Uterus (tissue), 4 donors: ENCODE results near the gene PDXP. TPM values are rescaled to one million over a fixed set of nuclear protein-coding genes. Genes with fewer than 3 reads are reported as not detected.
"Not testable (repeated sequence)": the region's sequence is repeated elsewhere in the genome, so short reads cannot be mapped to it uniquely, and the experiment has no call there.

Experiments used
- DNase-seq, 2 donors: peaks; one replicate each; pipeline ENCODE4 v3.0.0-alpha.2; 2019 to 2020
- H3K27ac ChIP-seq, 2 donors: fragments of 200-600 bp; sonication (generic); 1 replicate in 1 of 2; 2 replicates in 1 of 2; pipeline ENCODE4 v1.5.1; 2016 to 2018
- H3K27me3 ChIP-seq, 2 donors: fragments of 200-600 bp; sonication (generic); one replicate each; pipeline ENCODE4 v1.5.1; 2018 to 2019; ENCODE audit warnings: control low read depth in 1 of 2
- H3K36me3 ChIP-seq, 2 donors: fragments of 200-600 bp; sonication (generic); one replicate each; pipeline ENCODE4 v1.5.1; 2019; ENCODE audit warnings: control low read depth in 1 of 2
- H3K4me1 ChIP-seq, 2 donors: fragments of 200-600 bp; sonication (generic); one replicate each; pipeline ENCODE4 v1.5.1; 2018 to 2019; ENCODE audit warnings: control low read depth in 1 of 2
- H3K4me3 ChIP-seq, 2 donors: fragments of 200-600 bp; sonication (generic); 1 replicate in 1 of 2; 2 replicates in 1 of 2; pipeline ENCODE4 v1.5.1; 2018 to 2019; ENCODE audit warnings: mild to moderate bottlenecking in 1 of 2
- H3K9me3 ChIP-seq, 2 donors: fragments of 200-600 bp; sonication (generic); one replicate each; pipeline ENCODE4 v1.5.1; 2019; ENCODE audit warnings: control low read depth in 1 of 2
- POLR2A ChIP-seq, 2 donors: fragments of 450-650 bp; IDR thresholded peaks; one replicate each; pipeline ENCODE4 v1.6.1; 2016; ENCODE audit warnings: antibody characterized with exemption in 2 of 2, mild to moderate bottlenecking in 1 of 2, moderate library complexity in 1 of 2
- intact Hi-C: fragments of 100-400 bp; cut with DNase I; formaldehyde crosslinking; loops from one replicate; pipeline ENCODE4 v1.15.1; 2023; ENCODE audit warnings: low total_unique reads
- total RNA-seq, 4 donors: library from RNA; depleted of rRNA in 3 of 4; stranded (reverse); fragments of >200 nt in 3 of 4; gene quantifications; one replicate each; pipeline versions ENCODE4 v1.1.0 to v1.2.4, GENCODE V29; 2014 to 2023
- TF ChIP-seq, protein P1 (sequence below), 4 experiments: fragments of 200-600 bp in 2 of 4; fragments of 450-650 bp in 2 of 4; sonication (generic) in 2 of 4; IDR thresholded peaks; one replicate each; pipeline ENCODE4 v1.5.1; 2016 to 2019; ENCODE audit warnings: antibody characterized with exemption in 4 of 4, mild to moderate bottlenecking in 2 of 4, moderate library complexity in 1 of 4
- donor health status: DM: yes; HTN: yes; CAD: no.

PDXP gene
- total RNA-seq, 4 donors from 2014 or later, result 0.88 to 10.7 (median 3.7) TPM

- no peak for DNase-seq
- Histone ChIP-seq H3K4me1 (peaks cover 0 to 3% of the 10 kb centered on the region in 2 donors), H3K27me3 (no peaks in the 10 kb centered on the region), H3K36me3 (no peaks in the 10 kb centered on the region), H3K4me3 (no peak overlapping the region), H3K9me3 (no peaks in the 10 kb centered on the region), H3K27ac (no peak overlapping the region)
- intact Hi-C loops, result loop anchor here (10.0 kb wide), 1 partner anchor 147 kb away; no protein-coding TSS in a partner anchor
- no peak for TF ChIP-seq POLR2A (IDR thresholded peaks at IDR 0.05)
- TF ChIP-seq, protein P1, sequence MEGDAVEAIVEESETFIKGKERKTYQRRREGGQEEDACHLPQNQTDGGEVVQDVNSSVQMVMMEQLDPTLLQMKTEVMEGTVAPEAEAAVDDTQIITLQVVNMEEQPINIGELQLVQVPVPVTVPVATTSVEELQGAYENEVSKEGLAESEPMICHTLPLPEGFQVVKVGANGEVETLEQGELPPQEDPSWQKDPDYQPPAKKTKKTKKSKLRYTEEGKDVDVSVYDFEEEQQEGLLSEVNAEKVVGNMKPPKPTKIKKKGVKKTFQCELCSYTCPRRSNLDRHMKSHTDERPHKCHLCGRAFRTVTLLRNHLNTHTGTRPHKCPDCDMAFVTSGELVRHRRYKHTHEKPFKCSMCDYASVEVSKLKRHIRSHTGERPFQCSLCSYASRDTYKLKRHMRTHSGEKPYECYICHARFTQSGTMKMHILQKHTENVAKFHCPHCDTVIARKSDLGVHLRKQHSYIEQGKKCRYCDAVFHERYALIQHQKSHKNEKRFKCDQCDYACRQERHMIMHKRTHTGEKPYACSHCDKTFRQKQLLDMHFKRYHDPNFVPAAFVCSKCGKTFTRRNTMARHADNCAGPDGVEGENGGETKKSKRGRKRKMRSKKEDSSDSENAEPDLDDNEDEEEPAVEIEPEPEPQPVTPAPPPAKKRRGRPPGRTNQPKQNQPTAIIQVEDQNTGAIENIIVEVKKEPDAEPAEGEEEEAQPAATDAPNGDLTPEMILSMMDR (IDR thresholded peaks at IDR 0.05), result no peak
Observed at GRCh38 chr22:37647928-37648327, 10.6 kb upstream of the PDXP start.

DNA sequence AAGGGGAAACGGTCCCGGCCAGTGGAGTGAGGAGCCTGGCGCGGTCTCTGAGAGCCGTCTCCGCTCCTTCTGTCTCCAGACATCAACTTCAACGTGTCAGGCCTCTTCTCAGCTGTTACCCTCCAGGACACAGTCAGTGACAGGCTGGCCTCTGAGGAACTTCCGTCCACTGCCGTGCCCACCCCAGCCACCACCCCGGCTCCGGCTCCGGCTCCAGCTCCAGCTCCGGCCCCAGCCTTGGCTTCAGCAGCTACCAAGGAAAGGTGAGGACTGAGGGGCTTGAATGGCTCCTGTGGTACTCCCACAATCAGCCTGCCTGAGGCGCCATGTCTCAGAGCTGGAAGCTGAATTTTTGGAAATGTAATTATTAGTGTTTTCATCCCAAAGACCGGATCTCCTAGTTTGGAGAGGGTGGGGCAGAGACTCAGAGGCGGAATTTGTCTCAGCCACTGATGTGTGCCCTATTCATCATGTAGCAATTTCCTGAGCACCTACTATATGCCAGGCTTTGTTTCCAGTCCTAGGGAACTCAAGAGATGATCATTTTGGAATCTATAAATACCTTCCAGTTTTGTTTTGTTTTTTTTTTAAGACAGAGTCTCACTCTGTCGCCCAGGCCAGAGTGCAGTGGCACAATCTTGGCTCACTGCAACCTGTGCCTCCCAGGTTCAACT lies 7.9 kb upstream of the PDXP start:
- no peak overlapping the region for H3K4me3 ChIP-seq
- DNase-seq, result no peak
- intact Hi-C loops, result no loop called here
- TF ChIP-seq, protein P1 (IDR thresholded peaks at IDR 0.05), result no peak
- TF ChIP-seq POLR2A (IDR thresholded peaks at IDR 0.05), result no peak
- H3K4me1 ChIP-seq, result no peaks in the 10 kb centered on the region
- no peaks in the 10 kb centered on the region for H3K27me3 ChIP-seq
- H3K27ac ChIP-seq, result no peak overlapping the region
- H3K36me3 ChIP-seq, result no peaks in the 10 kb centered on the region
- H3K9me3 ChIP-seq, result no peaks in the 10 kb centered on the region

- no peak for DNase-seq
- intact Hi-C loops, result no loop called here
- H3K4me3 ChIP-seq, result no peak overlapping the region
- H3K27ac ChIP-seq, result no peak overlapping the region
- H3K36me3 ChIP-seq, result no peaks in the 10 kb centered on the region
- no peaks in the 10 kb centered on the region for H3K9me3 ChIP-seq
- TF ChIP-seq, protein P1 (IDR thresholded peaks at IDR 0.05), result no peak
- TF ChIP-seq POLR2A (IDR thresholded peaks at IDR 0.05), result no peak
- no peaks in the 10 kb centered on the region for H3K27me3 ChIP-seq
- H3K4me1 ChIP-seq, result peaks cover 0 to 6% of the 10 kb centered on the region in 2 donors
Observed at GRCh38 chr22:37654563-37655251, 3.8 kb upstream of the PDXP start.

- H3K27me3 ChIP-seq, result no peaks in the 10 kb centered on the region
- no peak overlapping the region for H3K4me3 ChIP-seq
- H3K27ac ChIP-seq, result no peak overlapping the region
- DNase-seq, result no peak
- intact Hi-C loops, result no loop called here
- TF ChIP-seq POLR2A (IDR thresholded peaks at IDR 0.05), result no peak
- TF ChIP-seq, protein P1 (IDR thresholded peaks at IDR 0.05), result no peak
- H3K36me3 ChIP-seq, result no peaks in the 10 kb centered on the region
- H3K4me1 ChIP-seq, result peaks cover 0 to 8% of the 10 kb centered on the region in 2 donors
- H3K9me3 ChIP-seq, result no peaks in the 10 kb centered on the region
Observed at GRCh38 chr22:37655252-37655563, 3.3 kb upstream of the PDXP start.

- H3K9me3 ChIP-seq, H3K27me3 ChIP-seq, H3K27ac ChIP-seq, intact Hi-C loops, DNase-seq, H3K36me3 ChIP-seq, H3K4me3 ChIP-seq: not testable (repeated sequence)
- peaks cover 0 to 11% of the 10 kb centered on the region in 2 donors for H3K4me1 ChIP-seq
Observed at GRCh38 chr22:37656583-37656982, 1.9 kb upstream of the PDXP start.
